Measurements from ENCODE around the gene NMUR1.

DNA sequence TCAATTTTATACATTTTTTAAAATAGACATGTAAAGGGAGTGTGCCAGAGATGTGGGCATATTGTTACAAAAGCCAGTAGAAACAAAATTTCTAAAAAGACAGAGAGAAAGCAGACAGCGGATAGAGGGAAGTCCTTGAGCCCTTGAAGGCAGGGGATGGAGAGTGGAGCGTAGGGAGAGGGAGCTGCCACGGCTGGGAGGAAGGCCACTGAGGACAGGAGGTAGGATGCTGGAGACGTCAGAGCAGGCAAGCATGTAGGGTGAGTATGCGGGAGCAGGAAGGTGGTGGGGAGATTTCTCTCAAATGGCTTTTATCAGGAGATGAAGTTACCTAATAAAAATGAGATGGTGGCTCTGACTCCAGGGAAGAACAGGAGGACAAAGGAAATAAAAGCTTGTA is 41.9 kb downstream of the NMUR1 start:
- TF ChIP-seq, protein P1, sequence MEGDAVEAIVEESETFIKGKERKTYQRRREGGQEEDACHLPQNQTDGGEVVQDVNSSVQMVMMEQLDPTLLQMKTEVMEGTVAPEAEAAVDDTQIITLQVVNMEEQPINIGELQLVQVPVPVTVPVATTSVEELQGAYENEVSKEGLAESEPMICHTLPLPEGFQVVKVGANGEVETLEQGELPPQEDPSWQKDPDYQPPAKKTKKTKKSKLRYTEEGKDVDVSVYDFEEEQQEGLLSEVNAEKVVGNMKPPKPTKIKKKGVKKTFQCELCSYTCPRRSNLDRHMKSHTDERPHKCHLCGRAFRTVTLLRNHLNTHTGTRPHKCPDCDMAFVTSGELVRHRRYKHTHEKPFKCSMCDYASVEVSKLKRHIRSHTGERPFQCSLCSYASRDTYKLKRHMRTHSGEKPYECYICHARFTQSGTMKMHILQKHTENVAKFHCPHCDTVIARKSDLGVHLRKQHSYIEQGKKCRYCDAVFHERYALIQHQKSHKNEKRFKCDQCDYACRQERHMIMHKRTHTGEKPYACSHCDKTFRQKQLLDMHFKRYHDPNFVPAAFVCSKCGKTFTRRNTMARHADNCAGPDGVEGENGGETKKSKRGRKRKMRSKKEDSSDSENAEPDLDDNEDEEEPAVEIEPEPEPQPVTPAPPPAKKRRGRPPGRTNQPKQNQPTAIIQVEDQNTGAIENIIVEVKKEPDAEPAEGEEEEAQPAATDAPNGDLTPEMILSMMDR (IDR thresholded peaks at IDR 0.05; ENCODE audit: low read length) = no peak
- no peak for TF ChIP-seq EZH2 (IDR thresholded peaks at IDR 0.05; ENCODE audit: borderline replicate concordance, low read length)

All from OCI-LY1 (cell line).